AG09309 (cell line): ENCODE data around the gene PTPRN2.
"Not testable (repeated sequence)": the region's sequence is repeated elsewhere in the genome, so short reads cannot be mapped to it uniquely, and the experiment has no call there.

ENCODE experiments used
- DNase-seq: peaks from one replicate; pipeline ENCODE4 v3.0.0-alpha.2; 2010; ENCODE audit warnings: low read depth
- H3K4me3 ChIP-seq: 2 replicates; pipeline ENCODE4 v1.5.1; 2011; ENCODE audit warnings: mild to moderate bottlenecking, low read depth, low read length, moderate library complexity; ENCODE audit not compliant: control insufficient read depth
- CTCF ChIP-seq: IDR thresholded peaks from 2 replicates; pipeline ENCODE4 v1.5.1; 2011; ENCODE audit warnings: mild to moderate bottlenecking, low read depth, low read length, inconsistent platforms; ENCODE audit not compliant: insufficient read depth, control insufficient read depth; ENCODE audit errors: missing control alignments

Gene PTPRN2

GRCh38 chr7:157595086-157595855, 992.4 kb downstream of the PTPRN2 start:
- H3K4me3 ChIP-seq = no peak overlapping the region
- no peak for DNase-seq
- no peak for TF ChIP-seq CTCF

- no peak for DNase-seq
- no peak for TF ChIP-seq CTCF
Observed at GRCh38 chr7:157594306-157594705, 993.3 kb downstream of the PTPRN2 start.

GRCh38 chr7:157593541-157593940, 994.1 kb downstream of the PTPRN2 start:
- no peak for TF ChIP-seq CTCF
- no peak for DNase-seq
- H3K4me3 ChIP-seq = no peak overlapping the region

More at GRCh38 chr7:157594306-157594705, 993.3 kb downstream of the PTPRN2 start:
- H3K4me3 ChIP-seq = no peak overlapping the region

GRCh38 chr7:157592636-157593320, 994.8 kb downstream of the PTPRN2 start:
- DNase-seq, H3K4me3 ChIP-seq: not testable (repeated sequence)

- H3K4me3 ChIP-seq = no peak overlapping the region
- no peak for TF ChIP-seq CTCF
- no peak for DNase-seq
Observed at GRCh38 chr7:157590526-157590925, 997.1 kb downstream of the PTPRN2 start.

GRCh38 chr7:157589680-157590079, 997.9 kb downstream of the PTPRN2 start:
- TF ChIP-seq CTCF = no peak
- no peak overlapping the region for H3K4me3 ChIP-seq
- DNase-seq = no peak
